Hematopoietic multipotent progenitor cell treated with erythropoietin and hydrocortisone succinate and interleukin-3 and kit ligand, for 15 days (in vitro differentiated cells): ENCODE data around the gene WDR27.
"Not testable (repeated sequence)": the region's sequence is repeated elsewhere in the genome, so short reads cannot be mapped to it uniquely, and the experiment has no call there.

Source experiments
- DNase-seq: peaks from one replicate; pipeline ENCODE4 v3.0.0-alpha.2; 2015; ENCODE audit warnings: low spot score

WDR27 gene

GRCh38 chr6:169709293-169709692 lies 7.5 kb upstream of the WDR27 start:
- no peak for DNase-seq

- DNase-seq = no peak
Observed at GRCh38 chr6:169707772-169708171, 5.9 kb upstream of the WDR27 start.

GRCh38 chr6:169702840-169703246 lies 1.0 kb upstream of the WDR27 start:
- DNase-seq = no peak

GRCh38 chr6:169701311-169701953 lies 397 bp downstream of the WDR27 start:
- no peak for DNase-seq

DNA sequence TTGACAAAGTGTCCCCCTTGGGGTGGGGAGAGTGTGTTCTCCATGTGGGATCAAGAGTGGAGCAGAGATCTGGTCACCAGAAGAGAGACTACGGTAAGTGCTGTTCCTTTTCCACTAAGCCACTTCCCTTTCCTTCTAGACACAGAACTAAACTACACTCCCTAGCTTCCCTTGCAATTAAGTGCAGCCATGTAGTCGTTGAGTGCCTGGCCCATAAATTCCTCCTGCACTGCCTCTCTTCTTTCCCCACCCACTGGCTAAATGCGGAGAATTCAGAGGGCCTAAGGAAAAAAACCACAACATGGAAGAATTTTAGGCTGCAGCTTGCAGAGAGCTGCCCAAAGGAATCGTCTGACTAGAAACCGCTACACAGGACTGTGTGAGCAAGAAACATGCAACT lies 1.5 kb downstream of the WDR27 start:
- DNase-seq = no peak

GRCh38 chr6:169697115-169697514 lies 4.7 kb downstream of the WDR27 start:
- not testable (repeated sequence) for DNase-seq

DNA sequence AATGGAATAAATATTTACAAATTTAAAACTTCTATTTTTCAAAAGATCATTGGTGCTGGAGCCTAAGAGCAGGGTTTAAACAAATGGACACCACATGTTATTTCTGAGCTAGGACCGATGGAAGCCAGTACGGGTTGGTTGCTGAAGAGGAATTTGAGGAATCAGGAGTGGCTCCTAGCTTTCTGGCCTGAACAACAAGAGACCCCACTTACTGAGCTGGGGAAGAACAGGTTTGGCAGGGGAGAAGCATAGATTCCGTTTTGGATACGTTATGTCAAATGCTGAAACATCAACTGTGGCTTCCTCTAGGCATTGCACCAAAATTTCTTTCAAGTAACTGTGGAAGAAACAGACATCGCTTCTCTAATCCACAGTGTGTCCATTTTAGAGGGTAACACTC lies 6.7 kb downstream of the WDR27 start:
- no peak for DNase-seq

DNA sequence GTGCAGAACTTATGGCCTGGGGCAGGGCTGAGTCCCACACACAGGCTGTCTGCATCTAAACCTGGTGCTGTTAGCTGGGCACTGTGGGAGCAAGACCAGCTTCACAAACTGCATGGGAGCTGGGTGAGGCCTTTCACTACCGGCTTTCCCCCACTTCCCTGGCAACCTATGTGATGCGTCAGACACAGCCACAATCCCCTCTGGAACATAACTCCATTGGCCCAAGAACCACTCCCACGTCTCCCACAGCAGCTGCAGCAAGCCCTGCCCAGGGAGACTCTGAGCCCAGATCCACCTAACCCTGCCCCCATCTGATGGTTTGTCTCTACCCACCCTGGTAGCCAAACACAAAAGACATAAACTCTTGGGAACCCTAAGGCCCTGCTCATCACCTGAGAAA lies 9.3 kb downstream of the WDR27 start:
- DNase-seq = no peak

- no peak for DNase-seq
Observed at GRCh38 chr6:169691260-169691659, 10.6 kb downstream of the WDR27 start.

DNA sequence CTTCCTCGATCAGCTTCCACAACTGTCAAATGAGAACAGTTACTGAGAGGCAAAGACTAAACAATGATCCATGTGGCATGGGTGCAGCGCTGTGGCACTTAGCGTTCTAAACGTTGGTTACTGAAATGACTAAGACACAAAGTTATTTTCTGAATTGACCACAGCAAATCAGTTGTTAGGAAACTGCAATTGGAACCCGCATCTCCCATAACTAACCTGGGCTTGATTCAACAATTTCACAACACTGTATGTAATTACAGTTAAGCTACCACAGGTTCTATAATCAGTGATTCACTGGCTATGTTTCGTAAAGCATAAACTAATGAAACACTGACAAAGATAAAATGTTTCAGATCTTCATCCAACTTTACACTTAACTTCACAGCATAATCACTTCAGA lies 12.5 kb downstream of the WDR27 start:
- no peak for DNase-seq

DNA sequence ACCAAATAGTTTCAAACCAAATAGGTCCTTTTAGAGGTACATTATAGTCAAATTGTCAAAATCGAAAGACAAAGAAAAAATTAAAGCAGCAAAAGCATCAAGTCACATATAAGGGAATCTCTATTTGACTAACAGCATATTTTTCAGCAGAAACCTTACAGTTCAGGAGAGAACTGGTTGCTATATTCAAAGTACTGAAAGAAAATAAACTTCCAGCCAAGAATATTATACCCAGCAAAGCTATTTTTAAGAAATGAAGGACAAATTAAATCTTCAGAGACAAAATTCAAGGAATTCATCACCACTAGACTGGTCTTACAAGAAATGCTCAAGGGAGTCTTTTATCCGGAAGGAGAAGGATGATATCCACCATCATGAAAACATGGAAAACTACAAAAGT lies 16.0 kb downstream of the WDR27 start:
- DNase-seq = no peak

DNA sequence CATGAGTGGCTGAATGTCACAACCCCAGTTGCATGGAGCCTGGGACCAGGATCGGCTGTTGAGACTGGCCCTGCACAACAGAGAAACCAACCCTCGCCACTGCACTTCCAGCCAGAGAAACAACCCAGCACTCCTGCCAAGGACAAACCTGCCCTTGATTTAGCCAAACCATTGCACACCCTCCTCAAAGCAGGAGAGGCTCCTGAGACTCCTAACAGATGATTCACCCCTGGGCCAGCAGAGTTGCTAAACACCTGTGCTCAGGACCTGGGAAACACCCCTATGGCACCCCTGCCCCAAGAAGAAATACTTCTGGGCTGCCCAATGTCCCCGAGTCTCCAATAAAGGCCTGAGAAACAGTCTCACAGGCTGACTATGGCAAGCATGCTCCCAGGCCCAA lies 17.8 kb downstream of the WDR27 start:
- DNase-seq = no peak

- DNase-seq = no peak
Observed at GRCh38 chr6:169678342-169678741, 23.5 kb downstream of the WDR27 start.

DNA sequence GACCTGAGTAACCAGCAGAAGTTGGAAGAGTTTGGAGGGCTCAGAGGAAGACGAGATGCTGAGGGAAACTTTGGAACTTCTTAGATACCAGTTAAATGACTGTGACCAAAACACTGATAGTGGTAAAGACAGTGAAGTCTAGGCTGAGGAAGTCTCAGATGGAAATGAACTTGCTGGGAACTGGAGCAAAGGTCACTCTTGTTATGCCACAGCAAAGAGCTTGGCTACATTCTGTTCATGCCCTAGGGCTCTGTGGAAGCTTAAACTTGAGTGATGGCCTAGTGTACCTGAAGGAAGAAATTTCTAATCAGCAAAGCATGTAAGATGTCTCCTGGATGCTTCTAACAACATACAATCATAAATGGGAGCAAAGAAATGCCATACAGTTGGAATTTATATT lies 24.7 kb downstream of the WDR27 start:
- DNase-seq = no peak

- DNase-seq = no peak
Observed at GRCh38 chr6:169675011-169675410, 26.8 kb downstream of the WDR27 start.

DNA sequence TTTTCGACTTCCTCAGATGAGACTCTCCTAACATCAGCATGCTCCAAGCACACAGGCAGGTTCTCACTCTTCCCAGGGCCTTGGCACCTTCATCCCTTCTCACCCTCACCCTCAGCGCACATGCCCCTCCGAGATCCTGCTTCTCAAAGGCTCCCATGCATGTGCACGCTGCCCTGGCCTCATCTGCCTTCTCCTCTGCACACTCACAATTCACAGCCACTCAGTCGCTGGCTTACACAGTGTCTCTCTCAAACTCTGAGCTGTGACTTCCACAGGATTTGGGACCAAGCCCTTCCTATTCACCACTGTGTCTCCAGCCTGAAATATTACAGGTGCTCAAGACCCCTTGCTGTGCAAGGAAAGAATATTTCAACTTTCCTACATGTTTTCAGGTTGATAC lies 30.3 kb downstream of the WDR27 start:
- no peak for DNase-seq

GRCh38 chr6:169669889-169670288 lies 31.9 kb downstream of the WDR27 start:
- DNase-seq = no peak

- DNase-seq = no peak
Observed at GRCh38 chr6:169669147-169669546, 32.7 kb downstream of the WDR27 start.

DNA sequence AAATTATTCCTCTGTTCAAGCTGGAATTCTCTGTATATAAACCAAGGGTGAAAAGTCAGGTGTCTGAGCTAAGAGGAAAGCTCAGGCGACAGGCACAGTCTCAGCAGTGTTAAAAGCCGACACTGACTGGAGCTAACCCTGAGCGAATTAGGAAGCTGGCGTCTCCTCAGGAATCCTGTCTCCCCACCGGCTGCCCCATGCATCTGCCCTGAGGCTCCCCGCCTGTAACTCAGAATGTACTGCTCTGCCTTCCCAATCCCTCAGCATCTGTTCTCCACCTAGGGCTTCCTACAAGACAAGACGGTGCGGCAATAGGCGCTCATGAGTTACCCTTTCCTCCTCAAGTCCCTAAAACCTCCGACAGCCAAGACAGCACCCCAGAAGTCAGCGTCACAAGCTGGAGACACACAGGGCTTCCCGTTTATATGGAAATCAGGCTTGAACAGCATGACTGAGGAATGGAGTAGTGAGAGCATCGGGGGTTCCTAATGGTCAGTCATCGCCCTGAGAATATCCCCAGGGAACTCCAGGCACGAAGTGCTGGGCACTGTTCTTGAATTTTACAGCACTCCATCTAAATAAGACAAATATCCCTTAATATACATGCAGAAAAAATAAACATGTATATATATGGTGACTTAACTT lies 33.5 kb downstream of the WDR27 start:
- no peak for DNase-seq

DNA sequence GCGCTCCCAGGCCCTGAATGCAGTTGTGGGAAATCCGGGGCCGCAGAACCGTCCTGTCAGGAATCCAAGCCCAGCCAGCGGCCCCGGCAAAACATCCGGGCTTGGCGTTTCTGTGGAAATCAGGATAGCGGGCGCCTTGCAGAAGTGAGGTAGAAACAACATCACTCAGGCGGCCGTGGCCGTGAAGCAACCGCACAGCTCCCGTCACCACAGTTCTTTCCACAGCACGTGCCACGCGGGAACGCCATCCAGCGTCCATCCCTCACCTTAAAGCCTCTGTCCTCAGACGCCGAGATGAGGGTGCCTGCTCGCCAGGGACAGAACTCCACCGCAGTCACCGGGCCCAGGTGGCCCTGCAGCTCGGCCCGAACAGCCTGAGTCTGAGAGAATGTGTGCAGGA lies 34.1 kb downstream of the WDR27 start:
- no peak for DNase-seq

DNA sequence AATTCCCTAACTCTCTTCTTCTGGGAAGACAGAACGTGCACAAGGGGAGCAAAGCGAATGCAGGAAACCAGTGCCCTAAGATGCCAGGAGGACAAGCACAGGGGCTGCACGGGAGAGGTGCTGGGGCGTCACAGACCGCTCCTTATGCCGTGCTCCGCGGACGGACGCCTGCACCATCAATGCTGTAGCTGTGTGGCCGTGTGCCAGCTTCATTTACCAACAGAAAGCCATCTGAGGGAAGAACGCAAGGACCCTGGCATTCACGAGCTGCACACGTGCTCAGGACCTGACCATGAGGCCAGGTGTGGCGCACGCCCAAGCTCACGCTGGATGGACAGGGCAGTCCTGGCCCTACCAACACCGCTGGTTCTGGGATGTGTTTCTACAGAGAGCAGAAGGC lies 35.4 kb downstream of the WDR27 start:
- DNase-seq = no peak

- DNase-seq = no peak
Observed at GRCh38 chr6:169665289-169665688, 36.5 kb downstream of the WDR27 start.

- DNase-seq = no peak
Observed at GRCh38 chr6:169664227-169664626, 37.6 kb downstream of the WDR27 start.

DNA sequence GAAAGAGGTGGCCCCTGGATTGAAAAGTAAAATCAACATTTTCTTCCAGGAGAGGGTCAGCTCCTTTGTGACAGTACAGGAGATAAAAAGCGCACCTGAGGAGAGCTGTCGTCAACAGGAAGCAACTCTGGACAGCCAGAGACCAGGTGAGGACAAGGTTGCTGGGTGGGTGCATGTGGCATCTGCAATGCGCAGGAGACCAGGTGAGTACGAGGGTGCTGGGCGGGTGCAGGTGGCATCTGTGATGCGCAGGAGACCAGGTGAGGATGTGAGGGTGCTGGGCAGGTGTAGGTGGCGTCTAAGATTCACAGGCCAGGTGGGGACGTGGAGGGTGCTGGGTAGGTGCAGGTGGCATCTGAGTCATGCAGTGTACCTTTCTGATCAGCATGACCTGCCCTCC lies 38.4 kb downstream of the WDR27 start:
- DNase-seq = no peak
